ENCODE data around the gene NOXA1.
"Not testable (repeated sequence)": the region's sequence is repeated elsewhere in the genome, so short reads cannot be mapped to it uniquely, and the experiment has no call there.

NOXA1 gene

DNA sequence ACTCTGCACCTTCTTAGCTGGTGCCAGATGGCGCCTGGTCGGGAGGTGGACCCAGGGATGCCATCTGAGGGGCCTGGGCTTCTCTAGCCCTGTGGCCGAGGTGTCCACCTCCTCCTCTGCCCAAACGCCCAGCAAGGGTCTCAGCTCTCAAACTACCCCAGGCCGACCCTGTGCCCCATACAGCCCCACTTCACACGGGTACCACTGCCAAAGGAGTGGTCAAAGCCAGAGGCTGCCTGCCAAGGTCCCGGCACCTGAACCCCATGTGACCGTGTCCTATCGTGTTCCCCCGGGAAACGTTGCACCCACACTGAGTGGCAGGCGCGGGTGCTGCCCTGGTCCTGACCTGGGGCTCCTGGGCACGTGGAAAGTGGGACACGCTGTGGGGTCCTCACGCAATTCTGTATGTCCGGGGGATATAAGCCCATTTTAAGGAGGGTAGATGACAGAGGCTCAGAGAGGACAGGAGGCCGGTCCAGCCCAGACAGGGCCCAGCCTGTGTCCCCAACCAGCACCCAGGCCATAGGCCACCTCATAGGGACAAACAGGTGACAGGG lies 16.0 kb downstream of the NOXA1 start:
- no peak for DNase-seq (ENCODE audit: low read depth)

DNA sequence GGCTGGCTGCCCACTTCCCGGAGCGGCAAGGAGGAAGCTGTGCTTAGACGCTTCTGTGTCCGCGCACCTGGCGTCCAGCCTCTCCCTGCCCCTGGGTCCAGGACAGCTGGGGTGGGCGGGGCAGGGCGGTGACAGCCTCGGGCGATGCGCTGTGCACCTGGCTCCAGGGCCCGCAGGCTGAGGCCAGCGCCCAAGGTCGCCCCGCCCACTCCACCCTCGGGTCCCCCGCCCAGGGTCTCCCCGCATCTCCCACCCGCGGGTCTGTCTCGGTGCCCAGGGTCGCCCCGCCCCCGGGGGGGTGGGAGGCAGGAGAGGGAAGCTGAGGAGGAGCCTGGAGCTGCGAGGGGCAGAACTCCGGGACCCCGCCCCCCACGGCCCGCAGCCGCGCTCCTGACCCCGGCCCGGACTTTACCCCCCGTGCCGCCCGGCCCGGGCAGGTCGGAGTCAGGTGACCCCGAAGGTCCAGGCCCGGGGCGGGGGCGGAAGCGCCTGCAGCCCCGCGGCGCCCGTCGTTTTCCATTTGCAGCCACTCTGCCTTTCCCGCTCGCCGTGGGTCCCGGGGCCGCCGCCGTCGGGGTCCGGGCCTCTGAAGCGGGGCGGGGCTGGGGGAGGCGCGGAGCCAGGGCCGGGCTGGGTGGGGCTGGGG lies 18.2 kb downstream of the NOXA1 start, which contains the start of gene ENTPD8:
Gene ENTPD8, minus strand, starts transcription at position 69 of the 646 bp plus-strand sequence. CDS start 3,072 bp downstream, outside the sequence.
- DNase-seq (ENCODE audit: low read depth): no peak

DNA sequence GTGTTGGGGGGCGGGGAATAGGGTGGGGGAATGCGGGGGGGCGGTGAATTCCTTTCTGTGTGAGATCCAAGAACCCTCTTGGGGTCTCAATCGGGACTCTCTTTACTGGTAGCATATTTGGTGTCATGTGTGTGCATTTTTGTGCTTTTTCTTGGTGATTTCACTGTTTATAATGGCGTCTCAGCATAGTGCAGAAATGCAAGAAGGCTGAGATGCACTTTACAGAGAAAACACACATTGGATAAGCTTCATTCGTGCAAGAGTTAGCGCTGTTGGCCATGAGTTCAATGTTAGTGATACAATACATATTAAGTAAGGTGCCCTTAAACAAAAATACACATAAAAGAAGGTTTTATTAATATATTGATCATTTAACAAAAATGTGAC lies 18.7 kb downstream of the NOXA1 start:
- no peak for DNase-seq (ENCODE audit: low read depth)

- no peak for DNase-seq (ENCODE audit: low read depth)
Measured at GRCh38 chr9:137444106-137444790, 21.1 kb downstream of the NOXA1 start.

- DNase-seq (ENCODE audit: low read depth): peak; percentile 70
Measured at GRCh38 chr9:137445275-137445807, 22.1 kb downstream of the NOXA1 start.

DNA sequence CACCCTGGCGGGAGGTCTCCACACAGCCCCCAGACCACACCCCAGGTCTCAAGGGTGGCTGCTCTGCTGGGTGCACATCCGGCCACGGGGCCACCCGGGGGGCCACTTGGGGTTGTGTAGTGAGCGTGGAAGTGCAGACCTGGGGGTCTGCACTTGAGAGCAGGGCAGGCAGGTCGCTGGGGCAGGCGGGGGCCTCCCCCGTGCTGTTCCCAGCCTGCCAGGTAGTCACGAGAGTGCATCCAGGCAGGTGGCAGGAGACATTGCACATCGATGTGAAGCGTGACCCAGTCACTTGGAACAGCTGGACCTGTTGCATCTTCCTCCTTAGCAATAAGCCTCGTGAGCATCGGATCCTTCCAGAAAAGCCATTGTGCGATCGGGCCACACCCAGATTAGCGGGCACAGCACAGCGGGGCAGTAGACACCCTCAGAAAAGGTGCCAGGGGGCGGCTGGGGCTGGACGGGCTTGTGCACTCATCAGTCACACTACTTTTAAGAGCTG lies 22.8 kb downstream of the NOXA1 start:
- no peak for DNase-seq (ENCODE audit: low read depth)

GRCh38 chr9:137446851-137447471 lies 23.8 kb downstream of the NOXA1 start:
- no peak for DNase-seq (ENCODE audit: low read depth)

- no peak for DNase-seq (ENCODE audit: low read depth)
Measured at GRCh38 chr9:137447722-137448601, 24.8 kb downstream of the NOXA1 start.

DNA sequence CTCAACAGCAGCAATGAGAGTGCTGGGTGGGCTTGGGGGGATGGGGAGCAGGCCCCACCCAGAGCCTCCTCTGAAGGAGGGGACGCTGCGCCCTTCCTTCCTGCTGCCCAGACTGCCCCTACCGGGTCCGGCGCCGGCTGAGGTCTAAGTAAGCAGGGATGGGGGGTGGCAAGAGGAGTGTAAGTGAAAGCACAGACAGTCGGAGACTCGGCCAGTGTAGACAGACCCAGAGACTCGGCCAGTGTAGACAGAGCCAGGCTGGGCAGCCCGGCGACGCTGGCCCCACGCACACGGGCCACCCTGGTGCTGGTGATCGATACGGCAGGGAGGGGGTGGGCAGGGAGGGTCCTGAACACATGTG lies 25.4 kb downstream of the NOXA1 start:
- DNase-seq (ENCODE audit: low read depth): no peak

- no peak for DNase-seq (ENCODE audit: low read depth)
Measured at GRCh38 chr9:137449081-137449844, 26.1 kb downstream of the NOXA1 start.

DNA sequence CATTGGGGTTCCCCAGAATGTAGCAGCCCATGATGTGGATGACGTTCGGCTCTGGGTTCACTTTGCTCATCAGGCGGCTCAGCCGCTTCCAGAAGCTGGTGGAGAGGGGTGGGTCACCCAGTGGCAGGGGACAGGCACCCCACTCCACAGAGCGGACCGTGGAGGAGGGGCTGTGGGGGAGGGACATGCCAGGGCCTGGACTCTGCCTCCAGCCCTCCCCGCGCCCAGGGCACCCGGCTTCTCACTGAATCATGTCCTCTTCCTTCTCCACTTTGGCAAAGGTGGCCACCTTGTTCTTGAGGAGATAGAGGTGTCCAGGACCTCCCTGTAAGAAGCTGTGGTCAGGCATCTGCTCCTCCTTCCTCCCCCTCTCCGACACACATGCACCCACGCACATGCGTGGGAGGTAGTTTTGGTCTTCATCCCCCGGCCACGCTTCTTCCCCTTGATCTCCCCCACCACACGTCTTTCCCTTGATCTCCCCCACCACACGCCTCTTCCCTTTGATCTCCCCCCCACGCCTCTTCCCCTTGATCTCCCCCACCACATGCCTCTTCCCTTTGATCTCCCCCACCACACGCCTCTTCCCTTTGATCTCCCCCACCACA lies 26.8 kb downstream of the NOXA1 start:
- no peak for DNase-seq (ENCODE audit: low read depth)

DNA sequence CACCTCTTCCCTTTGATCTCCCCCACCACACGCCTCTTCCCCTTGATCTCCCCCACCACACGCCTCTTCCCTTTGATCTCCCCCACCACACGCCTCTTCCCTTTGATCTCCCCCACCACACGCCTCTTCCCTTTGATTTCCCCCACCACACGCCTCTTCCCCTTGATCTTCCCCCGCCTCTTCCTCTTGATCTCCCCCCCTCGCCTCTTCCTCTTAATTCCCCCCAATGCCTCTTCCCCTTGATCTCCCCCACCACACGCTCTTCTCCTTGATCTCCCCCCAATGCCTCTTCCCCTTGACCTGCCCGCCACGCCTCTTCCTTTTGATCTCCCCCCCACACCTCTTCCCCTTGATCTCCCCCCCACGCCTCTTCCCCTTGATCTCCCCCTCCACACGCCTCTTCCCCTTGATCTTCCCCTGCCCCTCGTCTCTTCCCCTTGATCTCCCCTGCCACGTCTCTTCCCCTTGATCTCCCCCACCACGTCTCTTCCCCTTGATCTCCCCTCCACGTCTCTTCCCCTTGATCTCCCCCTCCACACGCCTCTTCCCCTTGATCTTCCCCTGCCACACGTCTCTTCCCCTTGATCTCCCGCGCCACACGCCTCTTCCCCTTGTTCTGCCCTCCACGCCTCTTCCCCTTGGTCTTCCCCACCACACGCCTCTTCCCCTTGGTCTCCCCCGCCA lies 27.5 kb downstream of the NOXA1 start:
- DNase-seq (ENCODE audit: low read depth): not testable (repeated sequence)

DNA sequence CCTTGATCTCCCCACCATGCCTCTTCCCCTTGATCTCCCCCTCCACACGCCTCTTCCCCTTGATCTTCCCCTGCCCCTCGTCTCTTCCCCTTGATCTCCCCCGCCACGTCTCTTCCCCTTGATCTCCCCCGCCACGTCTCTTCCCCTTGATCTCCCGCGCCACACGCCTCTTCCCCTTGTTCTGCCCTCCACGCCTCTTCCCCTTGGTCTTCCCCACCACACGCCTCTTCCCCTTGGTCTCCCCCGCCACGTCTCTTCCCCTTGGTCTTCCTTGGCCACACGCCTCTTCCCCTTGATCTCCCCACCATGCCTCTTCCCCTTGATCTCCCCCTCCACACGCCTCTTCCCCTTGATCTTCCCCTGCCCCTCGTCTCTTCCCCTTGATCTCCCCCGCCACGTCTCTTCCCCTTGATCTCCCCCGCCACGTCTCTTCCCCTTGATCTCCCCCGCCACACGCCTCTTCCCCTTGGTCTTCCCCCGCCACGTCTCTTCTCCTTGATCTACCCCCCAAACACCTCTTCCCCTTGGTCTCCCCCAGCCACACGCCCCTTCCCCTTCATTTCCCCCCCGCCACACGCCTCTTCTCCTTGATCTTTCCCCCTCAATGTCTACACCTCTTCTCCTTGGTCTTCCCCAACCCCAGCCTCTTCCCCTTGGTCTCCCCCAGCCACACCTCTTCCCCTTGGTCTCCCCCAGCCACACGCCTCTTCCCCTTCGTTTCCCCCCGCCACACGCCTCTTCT lies 28.2 kb downstream of the NOXA1 start:
- DNase-seq (ENCODE audit: low read depth): not testable (repeated sequence)

GRCh38 chr9:137452006-137452760 lies 29.0 kb downstream of the NOXA1 start:
- DNase-seq (ENCODE audit: low read depth): no peak

- DNase-seq (ENCODE audit: low read depth): no peak
Measured at GRCh38 chr9:137452761-137453642, 29.8 kb downstream of the NOXA1 start.

GRCh38 chr9:137453643-137454081 lies 30.5 kb downstream of the NOXA1 start:
- peak; percentile 44 for DNase-seq (ENCODE audit: low read depth)

DNA sequence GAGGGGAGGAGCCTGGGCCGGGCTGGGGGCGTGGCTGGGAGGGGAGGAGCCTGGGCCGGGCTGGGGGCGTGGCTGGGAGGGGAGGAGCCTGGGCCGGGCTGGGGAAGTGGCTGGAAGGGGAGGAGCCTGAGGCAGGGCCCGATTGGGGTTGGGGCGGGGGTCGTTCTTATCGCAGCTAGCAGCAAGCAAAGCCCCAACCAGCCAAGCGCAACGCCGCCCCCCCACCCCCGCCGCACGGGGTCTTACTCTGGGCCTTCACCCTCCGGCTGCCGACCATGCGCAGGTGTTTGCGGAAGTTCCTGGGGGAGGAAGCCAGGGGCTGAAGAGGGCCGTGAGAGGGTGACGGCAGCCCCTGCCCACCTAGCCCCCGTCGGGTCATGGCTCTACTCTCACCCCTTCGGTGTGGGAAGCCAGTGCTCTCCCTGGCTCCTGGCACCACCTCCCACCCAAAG lies 31.0 kb downstream of the NOXA1 start:
- DNase-seq (ENCODE audit: low read depth): peak; percentile 41

Measured in activated T-helper 9 cell treated with anti-CD3 and anti-CD28 coated beads, Interleukin-2, amount 50 U/mL, for 16 hours (primary cell).